NOMO-1 treated with dmso at 0.1 percent for 144 hours (cell line): ENCODE results near the gene TH.
"Not testable (repeated sequence)": the region's sequence is repeated elsewhere in the genome, so short reads cannot be mapped to it uniquely, and the experiment has no call there.

Experiments
- DNase-seq: peaks from one replicate; lab custom pipeline; 2025; ENCODE audit not compliant: unreplicated experiment; lab: John Stamatoyannopoulos, UW

The TH gene

GRCh38 chr11:2179516-2179915, 7.9 kb upstream of the TH start:
- no peak for DNase-seq

- no peak for DNase-seq
Measured at GRCh38 chr11:2178906-2179494, 7.4 kb upstream of the TH start.

GRCh38 chr11:2178055-2178773, 6.6 kb upstream of the TH start:
- not testable (repeated sequence) for DNase-seq

- no peak for DNase-seq
Measured at GRCh38 chr11:2177076-2177475, 5.5 kb upstream of the TH start.

GRCh38 chr11:2176389-2176900, 4.8 kb upstream of the TH start:
- no peak for DNase-seq

- DNase-seq = no peak
Measured at GRCh38 chr11:2175659-2176058, 4.0 kb upstream of the TH start.

GRCh38 chr11:2174361-2174760, 2.7 kb upstream of the TH start:
- no peak for DNase-seq

GRCh38 chr11:2173761-2174160, 2.1 kb upstream of the TH start:
- DNase-seq = no peak

GRCh38 chr11:2173150-2173693, 1.6 kb upstream of the TH start:
- DNase-seq = no peak

- no peak for DNase-seq
Measured at GRCh38 chr11:2172676-2173075, 1.1 kb upstream of the TH start.

GRCh38 chr11:2169626-2170570, 1.7 kb downstream of the TH start:
- no peak for DNase-seq

- DNase-seq = no peak
Measured at GRCh38 chr11:2169005-2169378, 2.6 kb downstream of the TH start.

- DNase-seq = no peak
Measured at GRCh38 chr11:2168286-2169004, 3.2 kb downstream of the TH start.

GRCh38 chr11:2167141-2168045, 4.2 kb downstream of the TH start:
- no peak for DNase-seq

GRCh38 chr11:2166091-2166851, 5.3 kb downstream of the TH start:
- DNase-seq = no peak

- no peak for DNase-seq
Measured at GRCh38 chr11:2165571-2165970, 6.0 kb downstream of the TH start.

- DNase-seq = no peak
Measured at GRCh38 chr11:2164861-2165555, 6.6 kb downstream of the TH start.

- DNase-seq = no peak
Measured at GRCh38 chr11:2164081-2164480, 7.5 kb downstream of the TH start.
